ENCODE data around the gene ADA. TPM values are rescaled to one million over a fixed set of nuclear protein-coding genes. Genes with fewer than 3 reads are reported as not detected.
A peak's percentile ranks its signal among the peaks of the same experiment; 100 is the strongest.
"Not testable (repeated sequence)": the region's sequence is repeated elsewhere in the genome, so short reads cannot be mapped to it uniquely, and the experiment has no call there.

ADA gene
- total RNA-seq, 1 donor from 2014 or later = 8.9 TPM

DNA sequence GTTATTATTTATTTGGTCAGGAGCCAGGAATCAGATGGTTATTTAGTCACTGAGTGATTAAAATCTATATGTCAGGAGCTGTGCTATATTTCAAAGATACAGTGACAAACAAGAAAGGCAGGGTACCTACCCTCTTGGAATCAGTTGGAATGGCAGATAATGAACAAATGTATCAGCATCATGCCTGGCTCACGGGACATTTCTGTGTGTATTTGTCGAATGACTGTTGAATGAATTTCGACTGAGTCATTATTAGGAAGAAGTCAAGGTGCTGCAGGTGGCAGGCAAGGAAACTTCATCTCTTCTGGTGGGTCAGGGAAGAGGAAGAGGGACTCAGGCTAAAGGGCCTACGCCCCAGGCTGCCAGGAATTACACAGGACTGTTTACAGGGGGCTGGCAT lies 55.5 kb downstream of the ADA start:
- intact Hi-C loops (cut with DNase I) = no loop called here
- ATAC-seq (ENCODE audit: poor library complexity) (no peak), DNase-seq (no peak)

DNA sequence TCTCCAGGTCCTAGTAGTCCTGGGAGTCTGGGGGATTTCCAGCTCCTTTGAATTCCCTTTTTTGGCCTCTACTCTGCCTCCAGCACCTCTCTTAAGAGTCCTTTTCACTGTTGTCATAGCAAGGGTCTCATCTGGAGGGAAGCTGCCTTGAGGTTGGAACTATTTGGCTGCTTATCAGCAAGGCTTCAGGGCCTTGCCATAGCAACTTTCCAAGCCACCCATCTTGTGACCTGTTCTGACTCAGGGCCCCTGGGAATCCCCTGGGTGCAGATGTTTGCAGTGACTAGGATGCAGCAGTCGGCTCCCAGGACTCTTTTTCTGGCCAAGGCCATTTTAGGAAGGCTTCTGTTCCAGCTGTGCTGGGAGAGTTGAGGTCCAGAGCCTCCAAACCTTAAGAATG lies 56.8 kb downstream of the ADA start:
- intact Hi-C loops (cut with DNase I) = no loop called here
- DNase-seq (no peak), ATAC-seq (ENCODE audit: poor library complexity) (peak; percentile 11)

DNA sequence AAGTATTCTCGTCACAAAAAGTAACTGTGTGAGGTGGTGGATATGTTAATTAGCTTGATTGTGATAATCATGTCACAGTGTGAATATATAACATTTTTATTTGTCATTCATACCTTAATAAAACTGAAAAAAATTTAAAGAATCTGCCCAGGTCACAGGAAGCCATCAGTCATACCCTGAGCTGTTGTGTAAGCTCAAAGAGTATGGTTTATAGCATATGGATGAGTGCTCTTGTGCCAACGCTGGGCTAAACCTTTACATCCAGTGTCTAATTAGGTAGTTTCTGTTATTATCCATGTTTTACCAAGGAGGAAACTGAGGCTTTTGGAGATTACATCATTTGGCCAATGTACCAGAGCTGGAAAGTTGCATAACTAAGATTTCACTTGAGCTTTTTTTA lies 57.7 kb downstream of the ADA start:
- ATAC-seq (ENCODE audit: poor library complexity) = no peak
- no peak for DNase-seq
- intact Hi-C loops (cut with DNase I) = no loop called here

DNA sequence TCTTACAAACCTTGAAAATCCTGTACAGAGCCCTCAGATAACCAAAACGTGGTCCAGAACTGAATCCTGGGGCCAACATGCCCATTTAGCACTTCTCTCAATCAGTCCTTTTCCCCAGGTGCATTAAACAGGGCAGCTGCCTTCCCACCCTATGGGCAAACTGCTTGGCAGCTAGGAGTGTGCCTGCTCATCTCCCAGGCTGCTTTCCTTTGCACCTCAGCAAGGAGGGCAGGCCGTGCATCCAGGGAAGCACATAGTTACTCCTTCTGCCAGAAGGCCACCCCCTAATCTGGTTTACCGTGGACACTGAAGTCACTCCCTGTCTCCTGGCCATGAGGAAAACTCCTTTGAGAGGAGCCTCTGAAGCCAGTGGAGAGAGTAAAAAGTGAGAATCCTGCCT lies 59.1 kb downstream of the ADA start:
- no peak for DNase-seq
- intact Hi-C loops (cut with DNase I) = no loop called here
- no peak for ATAC-seq (ENCODE audit: poor library complexity)

DNA sequence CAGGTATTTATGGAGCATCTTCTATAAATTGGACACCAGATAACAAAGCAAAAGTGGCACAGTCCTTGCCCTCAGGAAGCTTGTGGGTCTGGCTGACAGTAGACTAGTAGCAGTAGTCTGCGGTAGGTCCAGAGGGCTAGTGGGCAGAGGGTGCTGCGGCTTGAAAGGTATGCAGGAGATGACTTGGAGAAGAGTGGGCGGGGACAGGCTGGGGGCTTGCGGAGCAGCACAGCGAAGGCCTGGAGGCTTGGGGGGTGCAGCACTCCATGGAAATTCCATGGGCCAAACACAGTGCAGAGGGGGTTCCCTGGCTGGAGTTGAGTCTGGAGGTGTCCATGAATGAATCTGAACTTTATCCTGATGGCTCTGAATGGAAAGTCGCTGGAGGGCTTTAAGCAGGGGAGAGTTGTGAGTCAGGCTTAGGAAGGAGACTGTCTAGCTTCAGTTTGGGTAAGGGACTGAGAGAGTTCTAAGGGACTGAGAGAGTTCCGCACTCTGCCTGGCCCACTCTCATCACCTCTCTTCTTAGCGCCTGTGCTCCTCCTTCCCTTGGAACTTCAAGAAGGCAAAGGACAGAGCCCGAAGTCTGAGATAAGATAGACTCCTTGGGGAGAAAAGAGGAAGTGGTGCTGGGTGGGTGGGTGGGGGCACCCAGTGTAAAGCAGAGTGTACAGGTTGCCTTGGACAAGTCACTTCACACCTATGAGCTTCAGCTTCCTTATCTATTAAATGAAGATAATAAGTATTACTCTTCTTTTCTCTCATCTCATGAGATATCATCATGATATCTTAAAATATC lies 60.3 kb downstream of the ADA start:
- intact Hi-C loops (cut with DNase I) = no loop called here
- no peak for ATAC-seq (ENCODE audit: poor library complexity)
- no peak for DNase-seq

DNA sequence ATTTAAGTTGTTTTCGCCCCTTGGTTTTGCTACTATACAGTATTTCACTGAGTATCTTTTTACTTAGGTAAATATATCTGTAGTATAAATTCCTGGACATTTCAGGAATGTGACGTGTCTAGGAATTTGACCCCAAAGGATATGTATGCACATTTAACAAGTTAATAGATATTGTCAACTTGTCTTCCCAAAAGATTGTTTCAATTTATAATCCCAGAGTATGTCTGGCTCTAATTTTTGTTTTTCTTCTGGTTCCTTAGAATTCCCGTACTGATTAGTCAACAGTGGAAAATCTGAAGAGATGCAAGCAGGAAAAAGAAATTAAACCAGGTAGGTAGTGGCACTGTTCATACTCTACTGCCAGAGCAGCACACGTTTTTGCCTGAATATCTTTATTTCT lies 62.0 kb downstream of the ADA start:
- no peak for DNase-seq
- no peak for ATAC-seq (ENCODE audit: poor library complexity)
- intact Hi-C loops (cut with DNase I) = no loop called here

DNA sequence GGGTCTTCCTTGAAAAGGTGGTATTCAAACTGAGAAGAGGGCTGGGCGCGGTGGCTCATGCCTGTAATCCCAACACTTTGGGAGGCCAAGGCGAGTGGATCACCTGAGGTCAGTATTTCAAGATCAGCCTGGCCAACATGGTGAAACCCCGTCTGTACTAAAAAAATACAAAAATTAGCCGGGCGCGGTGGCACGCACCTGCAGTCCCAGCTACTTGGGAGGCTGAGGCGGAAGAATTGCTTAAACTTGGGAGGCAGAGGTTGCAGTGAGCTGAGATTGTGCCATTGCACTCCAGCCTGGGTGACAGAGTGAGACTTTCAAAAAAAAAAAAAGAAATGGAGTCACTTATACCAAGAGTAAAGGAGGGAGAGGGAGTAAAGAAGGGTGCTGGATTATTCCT lies 63.2 kb downstream of the ADA start:
- DNase-seq; ATAC-seq (ENCODE audit: poor library complexity); intact Hi-C loops (cut with DNase I): not testable (repeated sequence)

DNA sequence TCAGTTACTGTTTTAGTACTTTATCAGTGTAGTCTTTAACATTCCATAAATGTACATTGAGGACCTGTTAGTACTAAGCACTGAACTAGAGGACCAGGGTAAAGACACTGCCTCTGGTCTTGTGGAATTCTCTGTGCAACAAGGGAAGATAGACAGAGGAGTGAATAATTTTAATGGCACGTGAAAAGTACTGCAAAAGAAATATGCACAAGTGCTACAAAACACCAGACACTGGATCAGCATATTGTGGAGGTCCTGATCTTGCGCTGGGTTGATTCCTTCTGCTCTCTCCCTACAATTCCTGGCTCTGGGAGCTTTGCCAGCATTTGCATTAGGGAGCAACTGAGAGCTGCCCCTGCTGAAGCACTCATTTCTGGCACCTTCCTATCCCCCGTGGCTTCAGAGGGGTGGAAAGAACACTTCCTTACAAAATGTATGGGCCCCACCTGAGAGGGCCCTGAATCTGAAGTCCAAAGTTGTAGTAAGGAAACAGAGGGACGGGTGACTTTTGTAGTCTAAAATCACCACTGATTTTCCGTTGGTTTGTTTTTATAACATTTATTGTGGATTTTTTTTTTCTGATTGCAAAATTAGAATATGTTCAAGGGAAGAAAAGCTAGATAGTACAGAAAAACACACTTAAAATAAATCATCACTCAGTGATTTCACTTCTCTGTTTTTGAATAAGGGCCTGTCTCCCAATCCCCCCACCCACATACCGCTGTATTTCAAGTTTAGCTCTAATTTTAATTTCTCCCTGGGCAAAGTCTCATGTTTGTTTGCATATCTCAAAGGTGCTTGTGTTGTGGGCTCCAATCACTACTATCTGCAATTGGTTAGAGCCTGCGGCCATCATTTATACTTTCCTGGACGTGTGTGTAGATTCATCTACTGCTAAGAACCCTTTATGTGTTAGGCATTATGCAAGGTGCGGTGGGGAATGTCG lies 64.2 kb downstream of the ADA start:
- DNase-seq = no peak
- intact Hi-C loops (cut with DNase I) = no loop called here
- ATAC-seq (ENCODE audit: poor library complexity) = no peak

DNA sequence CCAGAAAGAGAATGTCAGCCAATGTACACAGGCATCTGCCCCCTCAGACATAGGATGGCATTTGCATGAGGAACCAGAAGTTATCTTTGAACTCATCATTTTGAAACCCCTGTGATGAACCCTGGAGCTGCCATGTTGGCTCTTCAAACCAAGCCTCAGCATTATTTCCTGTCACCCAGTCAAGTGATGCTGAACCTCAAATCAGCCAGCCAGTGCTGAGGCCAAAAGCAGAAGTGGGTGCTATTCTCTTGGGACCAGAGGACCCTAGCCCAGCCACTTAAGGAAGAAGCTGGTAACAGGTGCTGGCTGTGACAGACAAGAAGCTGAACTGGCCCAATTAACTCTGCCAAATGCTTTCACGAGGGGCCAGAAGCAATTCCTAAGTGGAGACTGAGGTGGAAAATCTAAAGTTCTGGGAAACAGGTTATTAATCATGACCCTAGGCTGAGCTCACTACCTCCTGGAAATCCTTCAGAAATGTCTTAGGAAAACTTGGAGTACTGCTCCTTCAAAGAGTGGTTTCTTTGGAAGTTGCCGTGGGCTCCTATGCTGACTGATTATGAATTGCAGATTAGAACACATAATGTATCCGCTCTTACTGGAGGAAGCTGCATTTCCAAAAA lies 65.1 kb downstream of the ADA start:
- intact Hi-C loops (cut with DNase I) = no loop called here
- ATAC-seq (ENCODE audit: poor library complexity) = no peak
- no peak for DNase-seq

DNA sequence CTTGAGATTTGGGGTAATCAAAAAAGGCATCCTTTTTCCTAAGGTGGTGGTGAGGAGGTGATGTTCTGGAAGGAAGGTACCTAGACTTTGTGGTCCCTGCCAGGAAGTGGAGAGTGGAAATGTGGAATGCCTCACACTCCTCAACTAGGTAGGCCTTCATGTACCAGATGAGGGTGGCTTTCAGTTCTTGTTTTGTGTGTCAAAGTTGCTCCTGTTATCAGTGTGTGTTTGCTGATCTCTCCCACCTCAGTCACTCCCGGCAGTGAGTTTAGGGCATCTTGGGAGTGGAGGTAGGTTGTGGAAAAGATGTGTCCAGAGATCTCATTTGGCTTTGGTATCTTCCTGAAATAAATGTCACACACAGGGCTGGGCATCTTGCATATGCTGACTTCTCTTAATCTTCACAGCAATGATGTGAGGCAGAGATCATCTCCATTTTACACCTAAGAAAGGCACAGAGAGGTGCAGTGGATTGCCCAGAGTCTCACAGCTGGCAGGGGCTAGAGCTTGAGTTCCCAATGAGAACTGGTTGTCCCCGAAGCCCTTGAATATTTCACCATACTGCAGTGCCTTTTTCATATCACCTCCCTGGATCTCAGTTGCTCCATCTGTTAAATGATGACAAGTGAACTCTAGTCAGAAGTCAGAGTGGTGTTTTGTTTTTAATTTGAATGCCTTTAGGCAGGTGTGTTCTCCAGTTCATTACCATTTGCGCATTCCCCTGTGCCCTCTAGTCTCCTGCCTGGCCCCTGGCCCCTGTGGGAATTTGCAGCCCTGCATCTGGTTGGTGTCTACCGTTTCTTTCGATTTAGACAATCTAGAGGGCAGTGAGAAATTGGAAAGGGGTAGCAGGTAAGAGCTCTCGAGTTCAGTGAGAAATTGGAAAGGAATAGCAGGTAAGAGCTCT lies 66.2 kb downstream of the ADA start:
- DNase-seq (no peak), ATAC-seq (ENCODE audit: poor library complexity) (no peak)
- intact Hi-C loops (cut with DNase I) = no loop called here

DNA sequence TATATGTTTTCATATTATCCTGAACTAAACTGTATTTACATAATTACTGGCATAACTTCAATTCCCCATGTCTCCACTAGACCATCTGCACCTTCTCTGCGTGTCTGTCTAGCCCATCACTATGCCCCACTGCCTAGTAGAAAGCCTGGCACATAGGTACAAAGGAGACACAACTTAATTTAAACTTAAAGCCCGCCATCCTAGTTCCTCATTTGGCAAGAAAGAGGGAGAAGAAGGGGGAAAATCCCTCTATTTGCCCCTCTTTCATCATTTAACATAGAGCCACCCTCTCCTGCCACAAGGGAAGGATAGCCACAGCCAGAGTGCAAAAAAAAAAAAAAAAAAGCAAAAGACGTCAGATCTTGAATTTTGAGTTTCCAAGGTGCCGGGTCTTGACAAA lies 67.3 kb downstream of the ADA start:
- DNase-seq (no peak), ATAC-seq (ENCODE audit: poor library complexity) (no peak)
- intact Hi-C loops (cut with DNase I) = no loop called here

DNA sequence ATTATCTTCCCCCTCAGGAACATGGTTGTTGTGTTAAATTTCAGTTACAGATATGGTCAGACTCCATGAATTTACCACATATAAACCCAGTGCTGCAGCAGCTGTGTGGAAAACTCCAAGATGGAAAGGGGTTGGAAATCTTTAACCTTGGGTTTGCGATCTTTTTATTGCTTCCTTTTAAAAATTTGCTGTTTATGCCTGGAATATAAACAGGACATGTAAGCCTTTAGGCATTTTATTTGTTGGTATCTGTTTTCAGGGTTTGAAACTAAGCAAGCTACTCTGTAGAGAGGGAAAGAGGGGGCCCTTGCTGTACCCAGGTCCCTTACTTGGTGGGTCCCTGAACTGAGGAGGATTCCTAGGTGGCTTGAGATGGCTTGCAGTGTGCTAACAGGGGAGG lies 68.3 kb downstream of the ADA start:
- DNase-seq (no peak), ATAC-seq (ENCODE audit: poor library complexity) (no peak)
- intact Hi-C loops (cut with DNase I) = no loop called here

DNA sequence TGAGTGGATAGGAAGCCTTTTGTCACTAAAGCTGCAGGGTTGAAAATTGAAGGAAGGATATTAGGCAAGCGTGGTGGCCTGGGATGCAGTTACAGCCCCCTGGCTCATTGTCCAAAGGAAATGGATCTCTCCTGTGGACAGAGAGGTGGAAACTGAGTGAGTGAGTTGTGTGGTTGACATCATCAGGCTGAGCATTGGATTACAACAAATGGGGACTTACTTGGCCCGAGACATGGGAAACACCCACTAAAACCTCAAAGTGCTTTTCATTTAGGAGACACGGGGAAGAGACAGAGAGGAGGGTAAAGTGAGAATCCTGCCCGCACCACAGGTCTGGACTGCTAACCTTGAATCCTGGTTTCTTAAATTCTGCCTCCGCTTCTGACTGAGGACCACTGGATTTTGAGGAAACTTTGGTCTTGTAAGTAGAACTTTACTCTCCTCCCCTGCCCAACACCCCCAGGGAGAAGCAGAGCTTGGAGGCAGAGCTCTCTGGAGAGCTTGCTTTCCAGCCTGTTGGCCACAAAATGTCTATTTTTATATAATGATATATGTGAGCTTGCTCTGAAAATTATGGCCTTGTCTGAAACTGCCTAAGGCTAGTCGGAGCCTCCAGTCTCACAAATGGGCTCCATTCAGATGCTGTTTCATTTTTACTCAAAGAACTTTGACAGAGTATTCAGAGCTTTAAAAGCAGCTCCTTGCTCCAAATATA lies 69.0 kb downstream of the ADA start, which contains the start of gene PKIG:
Gene PKIG (plus strand): TSS at position 269 of the 715 bp plus-strand sequence. CDS start 31,978 bp downstream, outside the sequence.
- intact Hi-C loops (cut with DNase I) = no loop called here
- no peak for DNase-seq
- ATAC-seq (ENCODE audit: poor library complexity) = peak; percentile 83

DNA sequence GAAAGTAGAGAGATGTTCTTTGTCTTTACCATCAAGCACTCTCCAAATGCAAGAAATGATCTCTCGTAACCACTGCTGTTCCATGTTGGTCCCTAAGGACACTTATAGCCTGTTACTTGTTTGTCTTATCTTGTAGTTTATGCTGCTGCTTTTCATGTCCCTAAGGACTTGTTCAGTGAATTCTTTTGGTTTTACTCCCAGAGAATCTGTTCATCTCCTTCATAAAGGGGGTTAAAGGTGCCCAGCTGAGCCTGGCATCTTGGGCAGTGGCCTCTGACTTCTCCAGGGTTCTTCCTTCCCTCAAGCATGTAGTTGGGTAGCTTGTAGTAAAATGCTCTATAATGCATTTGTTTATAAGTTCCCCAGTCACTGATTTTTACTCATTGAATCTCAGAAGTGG lies 70.0 kb downstream of the ADA start:
- intact Hi-C loops (cut with DNase I) = no loop called here

DNA sequence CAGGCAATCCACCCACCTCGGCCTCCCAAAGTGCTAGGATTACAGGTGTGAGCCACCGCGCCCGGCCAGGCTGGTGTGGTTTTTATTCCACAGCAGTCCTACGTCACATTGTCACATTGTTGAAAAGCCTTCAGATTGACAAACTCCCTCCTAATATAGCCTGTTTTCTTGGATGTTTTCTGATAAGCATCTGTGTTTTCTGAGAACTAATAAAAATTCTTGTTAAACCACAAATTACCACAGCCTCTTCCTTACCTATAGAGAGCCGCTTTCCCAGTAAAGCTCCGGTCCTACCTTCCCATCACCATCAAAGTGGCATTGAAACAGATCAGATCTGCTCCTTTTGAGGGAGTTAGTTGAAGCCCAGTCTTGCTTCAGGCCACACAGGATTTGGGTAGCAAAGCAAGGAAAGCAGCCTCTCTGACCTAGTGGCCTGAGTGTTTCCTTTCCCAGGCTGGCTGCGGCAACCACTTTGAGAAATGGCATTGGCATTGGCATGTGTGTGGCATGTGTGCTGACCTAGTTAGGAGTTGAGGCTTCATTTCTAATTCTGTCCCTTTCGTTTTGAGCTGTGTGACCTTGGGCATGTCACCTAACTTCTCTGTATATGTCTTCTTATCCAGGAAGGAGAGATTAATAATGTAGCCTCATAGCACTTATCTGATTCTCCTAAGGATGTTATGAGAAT lies 70.8 kb downstream of the ADA start:
- ATAC-seq (ENCODE audit: poor library complexity) = no peak
- DNase-seq = no peak
- intact Hi-C loops (cut with DNase I) = no loop called here

More for the DNA sequence above, 70.0 kb downstream of the ADA start:
- no peak for DNase-seq
- no peak for ATAC-seq (ENCODE audit: poor library complexity)

DNA sequence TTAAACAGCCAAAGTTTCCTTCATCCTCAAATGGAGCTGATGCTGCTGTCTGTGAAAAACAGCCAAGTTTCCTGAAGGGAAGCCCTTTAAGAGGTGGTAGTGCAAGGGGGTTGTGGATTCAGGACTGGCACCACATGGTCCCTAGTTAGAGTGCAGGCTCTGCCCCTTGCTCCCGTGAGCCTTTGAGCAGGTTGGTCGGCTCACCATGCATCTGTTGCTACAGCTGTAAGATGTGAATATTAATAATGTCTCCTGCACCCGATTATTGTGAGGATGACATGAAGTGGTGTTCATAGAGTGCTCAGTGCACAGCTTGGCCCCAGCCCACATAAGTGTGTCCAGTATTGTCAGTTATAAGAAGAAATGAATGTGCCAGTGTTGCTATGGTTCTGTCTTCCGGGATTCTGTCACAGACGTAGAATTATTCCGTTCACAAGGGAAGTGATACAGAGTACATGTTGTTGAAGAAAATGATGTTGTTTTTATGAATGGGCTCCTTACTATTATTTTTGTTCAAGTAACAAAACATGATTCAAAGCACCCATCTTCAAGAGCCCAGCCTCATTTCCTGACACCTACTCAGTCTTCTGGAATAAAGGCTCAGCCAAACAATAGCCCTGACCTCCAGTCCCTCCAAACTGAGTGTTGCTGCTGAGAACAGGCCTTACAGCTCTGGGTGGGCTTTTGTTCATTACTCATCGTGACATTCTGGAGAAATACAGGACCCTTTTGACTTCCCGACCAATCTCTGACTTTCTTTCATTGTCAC lies 72.0 kb downstream of the ADA start:
- intact Hi-C loops (cut with DNase I) = no loop called here
- ATAC-seq (ENCODE audit: poor library complexity) = no peak
- no peak for DNase-seq
